ENCODE data around the gene IGSF21.

- TF ChIP-seq CTCF (IDR thresholded peaks at IDR 0.05; ENCODE audit: low read depth, low read length, poor library complexity, severe bottlenecking) = no peak
- TF ChIP-seq EZH2phosphoT487 (IDR thresholded peaks at IDR 0.05; ENCODE audit: borderline replicate concordance, low read length) = no peak
Observed at GRCh38 chr1:18154430-18155194, 47.0 kb downstream of the IGSF21 start.
